NK-92 treated with Interleukin-12 subunit alpha and Interleukin-12 subunit beta, amount 100 ng/mL, for 24 hours (cell line): ENCODE measurements around the gene DENND4B.

Experiments
- DNase-seq: peaks from one replicate; lab custom pipeline; 2025; lab: John Stamatoyannopoulos, UW

Gene DENND4B

GRCh38 chr1:153945795-153946621 is 510 bp downstream of the DENND4B start:
- DNase-seq, result peak; percentile 69

GRCh38 chr1:153945131-153945794 is 1.3 kb downstream of the DENND4B start:
- peak; percentile 72 for DNase-seq

GRCh38 chr1:153944827-153945117 is 1.7 kb downstream of the DENND4B start:
- DNase-seq, result no peak

- no peak for DNase-seq
Measured at GRCh38 chr1:153944005-153944826, 2.3 kb downstream of the DENND4B start.

GRCh38 chr1:153942766-153943549 is 3.6 kb downstream of the DENND4B start:
- DNase-seq, result no peak

- DNase-seq, result no peak
Measured at GRCh38 chr1:153941826-153942725, 4.4 kb downstream of the DENND4B start.

GRCh38 chr1:153940756-153941155 is 5.8 kb downstream of the DENND4B start:
- DNase-seq, result no peak

GRCh38 chr1:153939476-153939875 is 7.0 kb downstream of the DENND4B start:
- DNase-seq, result no peak

- no peak for DNase-seq
Measured at GRCh38 chr1:153938996-153939395, 7.5 kb downstream of the DENND4B start.

- no peak for DNase-seq
Measured at GRCh38 chr1:153937331-153937730, 9.2 kb downstream of the DENND4B start.

GRCh38 chr1:153936011-153936802 is 10.3 kb downstream of the DENND4B start:
- DNase-seq, result no peak

GRCh38 chr1:153934746-153935145 is 11.8 kb downstream of the DENND4B start:
- no peak for DNase-seq

- no peak for DNase-seq
Measured at GRCh38 chr1:153933955-153934354, 12.6 kb downstream of the DENND4B start.

GRCh38 chr1:153933430-153933829 is 13.1 kb downstream of the DENND4B start:
- DNase-seq, result no peak

GRCh38 chr1:153932156-153933131 is 14.1 kb downstream of the DENND4B start:
- DNase-seq, result no peak

GRCh38 chr1:153929981-153930948 is 16.3 kb downstream of the DENND4B start:
- DNase-seq, result no peak

GRCh38 chr1:153929426-153929825 is 17.1 kb downstream of the DENND4B start:
- no peak for DNase-seq
